Skeletal muscle tissue (tissue), 4 donors: ENCODE measurements around the gene SOCS7. TPM values are rescaled to one million over a fixed set of nuclear protein-coding genes. Genes with fewer than 3 reads are reported as not detected.
A peak's percentile ranks its signal among the peaks of the same experiment; 100 is the strongest.
"Not testable (repeated sequence)": the region's sequence is repeated elsewhere in the genome, so short reads cannot be mapped to it uniquely, and the experiment has no call there.

Source experiments
- H3K27ac ChIP-seq: one replicate; pipeline ENCODE4 v1.7.0; 2013; ENCODE audit warnings: mild to moderate bottlenecking, low read depth, low read length, inconsistent platforms
- H3K27me3 ChIP-seq, 3 donors: one replicate each; pipeline ENCODE4 v1.7.0; 2013; ENCODE audit warnings: low read length in 3 of 3; ENCODE audit not compliant: control insufficient read depth in 3 of 3, insufficient read depth in 3 of 3
- H3K36me3 ChIP-seq, 3 donors: one replicate each; pipeline ENCODE4 v1.7.0; 2013; ENCODE audit warnings: low read length in 3 of 3; ENCODE audit not compliant: control insufficient read depth in 3 of 3, insufficient read depth in 3 of 3
- H3K4me1 ChIP-seq, 3 donors: one replicate each; pipeline ENCODE4 v1.7.0; 2013; ENCODE audit warnings: low read length in 3 of 3, mild to moderate bottlenecking in 3 of 3; ENCODE audit not compliant: control insufficient read depth in 3 of 3, insufficient read depth in 3 of 3
- H3K4me3 ChIP-seq, 3 donors: one replicate each; pipeline ENCODE4 v1.7.0; 2013; ENCODE audit warnings: low read length in 3 of 3
- H3K9ac ChIP-seq, 3 donors: one replicate each; pipeline ENCODE4 v1.7.0; 2013; ENCODE audit warnings: low read length in 3 of 3, mild to moderate bottlenecking in 3 of 3, moderate library complexity in 2 of 3, low read depth in 1 of 3
- H3K9me3 ChIP-seq, 3 donors: one replicate each; pipeline ENCODE4 v1.7.0; 2013; ENCODE audit warnings: low read length in 3 of 3; ENCODE audit not compliant: control insufficient read depth in 3 of 3
- total RNA-seq: library from RNA; depleted of rRNA; stranded (reverse); fragments of >200 nt; gene quantifications from one replicate; pipeline ENCODE4 v1.2.3, GENCODE V29; 2014
- donor health status: Osteomylitis.

Gene SOCS7
- total RNA-seq, 1 donor from 2014 or later = 13.0 TPM

DNA sequence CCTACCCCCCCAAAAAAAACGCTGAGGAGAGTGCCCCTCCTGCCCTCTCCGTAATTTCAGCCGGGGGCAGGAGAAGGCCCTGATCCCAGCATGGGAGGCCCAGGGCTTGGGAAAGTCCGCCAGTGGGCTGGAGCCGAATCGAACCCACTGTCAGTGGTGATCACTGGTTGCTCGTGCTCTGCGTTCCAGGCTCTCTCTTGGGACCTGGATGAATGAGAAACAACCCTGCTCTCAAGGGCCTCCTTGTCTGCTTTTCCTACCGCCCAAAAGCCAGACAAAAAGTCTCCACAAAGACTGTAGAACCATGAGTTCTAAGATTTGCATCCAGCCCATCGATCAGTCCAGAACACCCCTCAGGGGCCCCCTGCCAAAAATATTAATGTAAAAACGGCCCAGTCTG, 84.7 kb downstream of the SOCS7 start:
- no peaks in the 10 kb centered on the region for H3K36me3 ChIP-seq
- H3K4me1 ChIP-seq = peaks cover 16 to 35% (median 29%) of the 10 kb centered on the region in 3 donors
- H3K4me3 ChIP-seq = no peak overlapping the region
- H3K27me3 ChIP-seq = no peaks in the 10 kb centered on the region
- no peak overlapping the region for H3K27ac ChIP-seq
- H3K9ac ChIP-seq = peak overlapping the region in 1 of 3 donors; percentile 25
- H3K9me3 ChIP-seq = no peaks in the 10 kb centered on the region

DNA sequence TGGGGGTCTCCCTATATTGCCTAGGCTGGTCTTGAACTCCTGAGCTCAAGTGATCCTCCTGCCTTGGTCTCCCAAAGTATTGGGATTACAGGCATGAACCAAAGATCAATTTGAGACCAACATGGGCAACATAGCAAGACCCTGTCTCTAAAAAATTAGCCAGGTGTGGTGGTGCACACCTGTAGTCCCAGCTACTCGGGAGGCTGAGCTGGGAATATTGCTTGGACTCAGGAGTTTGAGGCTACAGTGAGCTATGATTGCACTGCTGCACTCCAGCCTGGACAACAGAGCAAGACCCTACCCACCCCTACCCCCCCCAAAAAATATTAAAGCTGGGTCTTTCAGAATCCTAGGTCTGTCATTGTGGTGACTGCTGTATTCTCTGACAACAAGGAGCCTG, 85.7 kb downstream of the SOCS7 start:
- H3K27ac ChIP-seq, H3K9me3 ChIP-seq, H3K4me3 ChIP-seq, H3K9ac ChIP-seq, H3K36me3 ChIP-seq, H3K27me3 ChIP-seq: not testable (repeated sequence)
- H3K4me1 ChIP-seq = peaks cover 17 to 37% (median 37%) of the 10 kb centered on the region in 3 donors

- Histone ChIP-seq H3K9ac (no peak overlapping the region), H3K27ac (no peak overlapping the region), H3K27me3 (no peaks in the 10 kb centered on the region), H3K36me3 (peaks cover 0 to 2% (median 0%) of the 10 kb centered on the region in 3 donors), H3K4me3 (no peak overlapping the region), H3K4me1 (peaks cover 26 to 57% (median 55%) of the 10 kb centered on the region in 3 donors), H3K9me3 (no peaks in the 10 kb centered on the region)
Measured at GRCh38 chr17:38439436-38439835, 87.8 kb downstream of the SOCS7 start.

DNA sequence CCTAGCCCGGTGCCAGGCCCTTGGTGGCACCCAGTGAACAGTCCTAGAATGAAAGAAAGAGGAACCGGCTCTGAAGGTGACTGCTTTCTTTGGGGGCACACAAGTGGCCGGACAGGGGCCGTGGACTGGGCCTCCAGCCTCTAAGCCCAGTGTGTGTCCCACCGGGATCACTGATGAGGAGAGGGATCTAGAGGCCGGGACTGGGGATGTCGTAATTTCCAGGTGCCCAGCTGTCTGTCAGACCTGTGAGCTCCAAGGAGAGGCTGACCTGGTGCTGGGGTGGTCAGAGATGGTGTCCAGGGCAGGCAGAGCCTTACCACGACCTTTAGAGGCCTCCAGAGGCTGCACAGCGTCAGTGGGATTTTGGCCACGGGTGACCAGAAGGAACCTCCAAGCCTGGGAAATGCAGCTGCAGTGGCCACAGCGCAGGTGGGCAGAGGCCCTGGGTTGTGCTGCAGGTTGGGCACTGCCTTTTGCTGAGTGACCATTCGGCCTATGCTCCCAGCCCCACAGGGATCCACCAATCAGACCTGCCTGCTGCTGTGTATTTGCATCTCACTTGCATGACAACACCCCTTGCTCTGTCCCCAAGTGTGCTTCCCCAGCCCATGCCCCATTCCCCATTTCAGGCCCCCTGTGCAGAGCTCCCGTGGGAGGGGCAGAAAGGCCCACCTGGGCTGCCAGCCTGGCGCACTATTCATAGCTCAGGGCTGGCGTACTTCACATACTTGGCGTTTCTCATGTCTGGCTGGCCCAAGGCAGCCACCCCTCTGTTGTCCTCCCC, 89.2 kb downstream of the SOCS7 start:
- Histone ChIP-seq H3K9ac (peak overlapping the region in 2 of 3 donors; percentile 63 to 72), H3K27ac (peak overlapping the region; percentile 59), H3K4me1 (peaks cover 26 to 59% (median 53%) of the 10 kb centered on the region in 3 donors), H3K4me3 (peak overlapping the region in 2 of 3 donors; percentile 6 to 41), H3K9me3 (no peaks in the 10 kb centered on the region), H3K27me3 (no peaks in the 10 kb centered on the region), H3K36me3 (peaks cover 0 to 2% (median 0%) of the 10 kb centered on the region in 3 donors)

- H3K9ac ChIP-seq = peak overlapping the region in 1 of 3 donors; percentile 72
- H3K4me3 ChIP-seq = peak overlapping the region in 2 of 3 donors; percentile 6 to 41
- H3K36me3 ChIP-seq = peaks cover 0 to 2% (median 0%) of the 10 kb centered on the region in 3 donors
- peak overlapping the region; percentile 59 for H3K27ac ChIP-seq
- no peaks in the 10 kb centered on the region for H3K9me3 ChIP-seq
- no peaks in the 10 kb centered on the region for H3K27me3 ChIP-seq
- peaks cover 26 to 56% (median 49%) of the 10 kb centered on the region in 3 donors for H3K4me1 ChIP-seq
Measured at GRCh38 chr17:38441429-38442061, 89.9 kb downstream of the SOCS7 start.

- H3K4me3 ChIP-seq = no peak overlapping the region
- H3K27me3 ChIP-seq = no peaks in the 10 kb centered on the region
- peaks cover 26 to 56% (median 48%) of the 10 kb centered on the region in 3 donors for H3K4me1 ChIP-seq
- H3K36me3 ChIP-seq = peaks cover 0 to 2% (median 0%) of the 10 kb centered on the region in 3 donors
- peak overlapping the region in 1 of 3 donors; percentile 33 for H3K9ac ChIP-seq
- no peaks in the 10 kb centered on the region for H3K9me3 ChIP-seq
- H3K27ac ChIP-seq = no peak overlapping the region
Measured at GRCh38 chr17:38442548-38442947, 90.9 kb downstream of the SOCS7 start.

- Histone ChIP-seq H3K4me1 (peaks cover 31 to 57% (median 52%) of the 10 kb centered on the region in 3 donors), H3K36me3 (peaks cover 0 to 2% (median 0%) of the 10 kb centered on the region in 3 donors), H3K27ac (no peak overlapping the region), H3K27me3 (no peaks in the 10 kb centered on the region), H3K9ac (peak overlapping the region in 1 of 3 donors; percentile 60), H3K4me3 (peak overlapping the region in 1 of 3 donors; percentile 56), H3K9me3 (no peaks in the 10 kb centered on the region)
Measured at GRCh38 chr17:38443356-38444031, 91.8 kb downstream of the SOCS7 start.

DNA sequence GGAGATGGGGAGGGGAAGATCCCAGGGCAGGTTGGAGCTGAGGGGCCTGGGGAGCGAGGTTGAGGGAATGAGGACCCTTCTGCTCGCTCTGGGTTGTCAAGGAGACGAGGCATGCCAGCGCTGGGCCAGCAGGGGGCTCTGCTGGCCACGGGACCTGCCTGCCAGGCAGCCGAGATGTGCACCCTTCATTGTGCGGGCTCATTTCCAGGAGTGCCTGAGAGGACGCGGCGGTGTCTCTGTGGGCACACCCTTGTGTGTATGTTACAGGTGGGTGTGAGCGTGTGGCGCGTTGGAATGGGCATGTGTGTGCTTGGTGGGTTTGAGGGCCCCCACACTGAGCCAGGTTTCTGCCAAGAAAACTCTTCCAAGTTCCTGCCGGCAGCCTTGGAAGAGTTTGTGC, 92.5 kb downstream of the SOCS7 start:
- Histone ChIP-seq H3K9me3 (no peaks in the 10 kb centered on the region), H3K36me3 (peaks cover 0 to 2% (median 0%) of the 10 kb centered on the region in 3 donors), H3K27me3 (no peaks in the 10 kb centered on the region), H3K4me3 (peak overlapping the region in 2 of 3 donors; percentile 56 to 65), H3K9ac (peak overlapping the region in 2 of 3 donors; percentile 45 to 53), H3K27ac (no peak overlapping the region), H3K4me1 (peaks cover 31 to 56% (median 54%) of the 10 kb centered on the region in 3 donors)

DNA sequence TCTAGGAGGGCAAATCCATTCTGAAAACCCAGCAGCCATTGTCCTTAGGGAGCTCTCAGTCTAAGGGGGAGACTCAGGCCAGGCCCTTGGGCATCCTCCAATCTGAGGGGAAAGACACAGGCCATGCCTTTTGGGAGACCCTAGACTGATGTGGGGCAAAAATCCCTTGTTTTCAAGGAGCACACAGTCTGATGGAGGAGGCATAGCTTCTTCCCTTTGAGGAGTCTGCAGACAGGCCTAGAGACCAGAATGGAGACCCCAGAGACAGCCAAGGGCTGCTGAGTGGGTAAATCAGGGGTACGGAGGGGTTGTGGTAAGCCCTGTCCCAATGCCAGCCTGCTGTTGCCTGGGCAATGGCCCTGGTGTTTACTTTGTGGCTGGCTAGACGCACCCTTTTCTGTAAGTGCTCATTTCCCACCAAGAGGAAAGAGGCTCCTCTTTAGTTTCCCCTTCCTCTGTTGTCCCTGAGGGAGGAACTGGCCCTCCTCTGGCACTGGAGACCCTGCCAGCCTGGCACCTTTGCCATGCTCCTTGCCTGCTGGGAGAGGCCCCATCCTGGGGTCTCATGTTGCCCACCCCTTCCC, 96.0 kb downstream of the SOCS7 start:
- Histone ChIP-seq H3K4me1 (peaks cover 23 to 54% (median 54%) of the 10 kb centered on the region in 3 donors), H3K27me3 (no peaks in the 10 kb centered on the region), H3K4me3 (no peak overlapping the region), H3K9me3 (no peaks in the 10 kb centered on the region), H3K27ac (peak overlapping the region; percentile 26), H3K9ac (no peak overlapping the region), H3K36me3 (no peaks in the 10 kb centered on the region)
